Adrenal gland (tissue), 12 donors: Measurements from ENCODE around the gene UBE2H. TPM values are rescaled to one million over a fixed set of nuclear protein-coding genes. Genes with fewer than 3 reads are reported as not detected.

Experiments used
- DNase-seq, 7 donors: peaks; one replicate each; pipeline ENCODE4 v3.0.0-alpha.2; 2019 to 2020
- H3K27ac ChIP-seq, 5 donors: fragments of 200-600 bp; sonication (generic) in 4 of 5; 1 replicate in 3 of 5; 2 replicates in 2 of 5; pipeline versions ENCODE4 v1.5.1 to v1.8.0; 2016 to 2020; ENCODE audit warnings: mild to moderate bottlenecking in 1 of 5
- H3K27me3 ChIP-seq: fragments of 200-600 bp; 2 replicates; pipeline ENCODE4 v1.8.0; 2021
- H3K36me3 ChIP-seq, 2 donors: fragments of 200-600 bp; replicated peaks in 1 of 2; 1 replicate in 1 of 2; 2 replicates in 1 of 2; pipeline versions ENCODE4 v1.5.1 to v1.8.0; 2018 to 2022
- H3K4me1 ChIP-seq, 2 donors: fragments of 200-600 bp; replicated peaks in 1 of 2; 1 replicate in 1 of 2; 2 replicates in 1 of 2; pipeline versions ENCODE4 v1.5.1 to v1.8.0; 2018 to 2021
- H3K4me3 ChIP-seq, 4 donors: fragments of 200-600 bp; sonication (generic) in 3 of 4; one replicate each; pipeline ENCODE4 v1.5.1; 2016 to 2018
- H3K9me3 ChIP-seq, 3 donors: fragments of 200-600 bp; sonication (generic) in 1 of 3; replicated peaks in 1 of 3; 1 replicate in 2 of 3; 2 replicates in 1 of 3; pipeline versions ENCODE4 v1.5.1 to v1.8.0; 2016 to 2021
- CTCF ChIP-seq, 6 experiments: fragments of 450-650 bp in 4 of 6; fragments of 200-600 bp in 2 of 6; sonication (generic) in 1 of 6; IDR thresholded peaks; 1 replicate in 5 of 6; 2 replicates in 1 of 6; pipeline versions ENCODE4 v1.5.1 to v1.8.0; 2016 to 2021; ENCODE audit warnings: antibody characterized with exemption in 6 of 6, mild to moderate bottlenecking in 2 of 6, moderate library complexity in 1 of 6
- POLR2A ChIP-seq, 2 donors: fragments of 450-650 bp; IDR thresholded peaks; one replicate each; pipeline ENCODE4 v1.6.1; 2017; ENCODE audit warnings: antibody characterized with exemption in 2 of 2, mild to moderate bottlenecking in 2 of 2, moderate library complexity in 1 of 2
- WGBS, 4 donors: extraction: QIAGEN DNeasy Blood & Tissue Kit in 2 of 4; methylation state at CpG; one replicate each; pipeline versions ENCODE4 v1.1.5 to v1.1.7; 2013 to 2017; 5-methylcytosine and 5-hydroxymethylcytosine counted together
- intact Hi-C, 2 donors: fragments of 100-400 bp; cut with DNase I; formaldehyde crosslinking; loops; one replicate each; pipeline versions ENCODE4 v1.14.1 to v1.15.0; 2022 to 2023
- polyA plus RNA-seq, 3 donors: library from polyadenylated mRNA; stranded (reverse); fragments of 200-250 nt in 2 of 3; fragments of 350-450 nt in 1 of 3; fragmentation: Illumina TruSeq in 1 of 3; extraction: RNeasy Lipid Tissue Mini Kit (QIAGEN cat#74804) in 1 of 3; gene quantifications; one replicate each; pipeline ENCODE4 v1.2.3, GENCODE V29; 2013 to 2014
- total RNA-seq, 9 donors: library from RNA; depleted of rRNA in 4 of 9; stranded (reverse); fragments of >200 nt in 4 of 9; fragments of 120-200 nt in 1 of 9; fragmentation: NEBNext Ultra II Directional in 1 of 9; extraction: Animal tissue kit (Norgen Biotek cat#: 25700) in 1 of 9; gene quantifications; one replicate each; pipeline versions ENCODE4 v1.1.0 to v1.2.4, GENCODE V29; 2013 to 2023
- donor health status: healthy with polysubstance abuse.
- donor health status: Bipolar disorder and iron deficiency.
- donor health status: DM: yes; HTN: yes; CAD: no.
- donor health status: DM: no; HTN: no; CAD: no.
- donor health status: DM: no; HTN: no; CAD: no.
- donor health status: DM: yes; HTN: yes; CAD: no.

The UBE2H gene
- total and polyA plus RNA-seq, 12 donors: 48.3 to 392 (median 143) TPM

- no peak overlapping the region for H3K27ac ChIP-seq
- DNase-seq: no peak
- TF ChIP-seq POLR2A (IDR thresholded peaks at IDR 0.05) (no peak), CTCF (IDR thresholded peaks at IDR 0.05) (no peak)
- no peaks in the 10 kb centered on the region for H3K27me3 ChIP-seq
- H3K9me3 ChIP-seq: no peaks in the 10 kb centered on the region
- H3K4me1 ChIP-seq: no peaks in the 10 kb centered on the region
- no peak overlapping the region for H3K4me3 ChIP-seq
- intact Hi-C loops: no loop called here
- no peaks in the 10 kb centered on the region for H3K36me3 ChIP-seq
- 76 to 91% (median 83%) methylated on average over 3 to 9 of the region's 9 CpGs for WGBS, 4 donors
Observed at GRCh38 chr7:129793506-129794310, 159.1 kb downstream of the UBE2H start.

- TF ChIP-seq POLR2A (IDR thresholded peaks at IDR 0.05) (no peak), CTCF (IDR thresholded peaks at IDR 0.05) (no peak)
- Histone ChIP-seq H3K27me3 (no peaks in the 10 kb centered on the region), H3K36me3 (no peaks in the 10 kb centered on the region), H3K4me1 (no peaks in the 10 kb centered on the region), H3K4me3 (no peak overlapping the region), H3K9me3 (no peaks in the 10 kb centered on the region), H3K27ac (no peak overlapping the region)
- no peak for DNase-seq
- intact Hi-C loops: no loop called here
- WGBS, 4 donors: 71 to 82% (median 81%) methylated on average over 6 to 9 of the region's 9 CpGs
Observed at GRCh38 chr7:129792721-129793120, 160.0 kb downstream of the UBE2H start.

- DNase-seq: no peak
- peaks cover 11% of the 10 kb centered on the region for H3K27me3 ChIP-seq
- H3K4me1 ChIP-seq: peaks cover 0 to 9% of the 10 kb centered on the region in 2 donors
- no peak overlapping the region for H3K27ac ChIP-seq
- H3K9me3 ChIP-seq: no peaks in the 10 kb centered on the region
- TF ChIP-seq POLR2A (IDR thresholded peaks at IDR 0.05): no peak
- no peak for TF ChIP-seq CTCF (IDR thresholded peaks at IDR 0.05)
- intact Hi-C loops: no loop called here
- H3K4me3 ChIP-seq: no peak overlapping the region
- WGBS, 4 donors: 74 to 82% (median 81%) methylated on average over 6 of the region's 6 CpGs
- H3K36me3 ChIP-seq: no peaks in the 10 kb centered on the region
Observed at GRCh38 chr7:129790136-129790535, 162.6 kb downstream of the UBE2H start.

GRCh38 chr7:129789652-129790051 is 163.1 kb downstream of the UBE2H start:
- WGBS, 4 donors: 50 to 57% (median 53%) methylated on average over 1 of the region's 1 CpG
- H3K36me3 ChIP-seq: no peaks in the 10 kb centered on the region
- TF ChIP-seq CTCF (IDR thresholded peaks at IDR 0.05): no peak
- TF ChIP-seq POLR2A (IDR thresholded peaks at IDR 0.05): no peak
- H3K27ac ChIP-seq: no peak overlapping the region
- H3K4me3 ChIP-seq: no peak overlapping the region
- intact Hi-C loops: no loop called here
- peaks cover 15% of the 10 kb centered on the region for H3K27me3 ChIP-seq
- no peak for DNase-seq
- H3K9me3 ChIP-seq: no peaks in the 10 kb centered on the region
- peaks cover 0 to 14% of the 10 kb centered on the region in 2 donors for H3K4me1 ChIP-seq
